Erythroblast (primary cell): Measurements from ENCODE around the gene LHFPL3.

Experiments
- DNase-seq, 2 experiments: peaks; one replicate each; lab custom pipeline; 2025; lab: John Stamatoyannopoulos, UW
- GATA1 ChIP-seq: IDR thresholded peaks from 2 replicates; pipeline ENCODE4 v1.6.1; 2011; ENCODE audit warnings: low read depth, mild to moderate bottlenecking, control low read depth, low read length, moderate library complexity
- POLR2A ChIP-seq: IDR thresholded peaks from 2 replicates; pipeline ENCODE4 v1.6.1; 2011; ENCODE audit warnings: mild to moderate bottlenecking, low read length

Gene LHFPL3

GRCh38 chr7:104809906-104810305, 481.5 kb downstream of the LHFPL3 start:
- no peak for DNase-seq
- TF ChIP-seq POLR2A = no peak
- TF ChIP-seq GATA1 = no peak

- no peak for TF ChIP-seq POLR2A
- TF ChIP-seq GATA1 = no peak
These were observed 485.7 kb downstream of the LHFPL3 start for GRCh38 chr7:104814126-104814525.

GRCh38 chr7:104814671-104815400, 486.4 kb downstream of the LHFPL3 start:
- TF ChIP-seq GATA1 = no peak
- TF ChIP-seq POLR2A = no peak
- no peak for DNase-seq

More at GRCh38 chr7:104814126-104814525, 485.7 kb downstream of the LHFPL3 start:
- DNase-seq = no peak

GRCh38 chr7:104816537-104816936, 488.1 kb downstream of the LHFPL3 start:
- TF ChIP-seq POLR2A (no peak), GATA1 (no peak)
- no peak for DNase-seq

GRCh38 chr7:104818961-104819880, 490.8 kb downstream of the LHFPL3 start:
- no peak for TF ChIP-seq GATA1
- TF ChIP-seq POLR2A = no peak
- no peak for DNase-seq

- no peak for DNase-seq
These were observed 492.6 kb downstream of the LHFPL3 start for GRCh38 chr7:104820836-104821535.

GRCh38 chr7:104823177-104823576, 494.8 kb downstream of the LHFPL3 start:
- TF ChIP-seq POLR2A (no peak), GATA1 (no peak)
- no peak for DNase-seq

More at GRCh38 chr7:104820836-104821535, 492.6 kb downstream of the LHFPL3 start:
- TF ChIP-seq GATA1 (no peak), POLR2A (no peak)

GRCh38 chr7:104825099-104825498, 496.7 kb downstream of the LHFPL3 start:
- TF ChIP-seq POLR2A = no peak
- TF ChIP-seq GATA1 = no peak
- no peak for DNase-seq

- DNase-seq = no peak
- TF ChIP-seq GATA1 (no peak), POLR2A (no peak)
These were observed 497.7 kb downstream of the LHFPL3 start for GRCh38 chr7:104826135-104826534.

GRCh38 chr7:104836976-104837375, 508.6 kb downstream of the LHFPL3 start:
- DNase-seq = no peak
- no peak for TF ChIP-seq GATA1
- TF ChIP-seq POLR2A = no peak

GRCh38 chr7:104838537-104839299, 510.3 kb downstream of the LHFPL3 start:
- TF ChIP-seq GATA1 = no peak
- no peak for TF ChIP-seq POLR2A

GRCh38 chr7:104839842-104840241, 511.4 kb downstream of the LHFPL3 start:
- TF ChIP-seq POLR2A (no peak), GATA1 (no peak)
- no peak for DNase-seq

More at GRCh38 chr7:104838537-104839299, 510.3 kb downstream of the LHFPL3 start:
- DNase-seq = no peak

GRCh38 chr7:104841798-104842197, 513.4 kb downstream of the LHFPL3 start:
- TF ChIP-seq GATA1 (no peak), POLR2A (no peak)
- DNase-seq = no peak
